ENCODE measurements around the gene TCHP.
A peak's percentile ranks its signal among the peaks of the same experiment; 100 is the strongest.

TCHP gene

GRCh38 chr12:109880043-109880931 lies 19.8 kb upstream of the TCHP start, which contains the start of gene GLTP:
Gene GLTP, minus strand, starts transcription at chr12:109880541. Its CDS starts 167 bp downstream, at chr12:109880374.
- peak; percentile 14; the same call in 1 of the 2 replicates for TF ChIP-seq CTCF (IDR thresholded peaks at IDR 0.05; ENCODE audit: low read depth, low read length)

DNA sequence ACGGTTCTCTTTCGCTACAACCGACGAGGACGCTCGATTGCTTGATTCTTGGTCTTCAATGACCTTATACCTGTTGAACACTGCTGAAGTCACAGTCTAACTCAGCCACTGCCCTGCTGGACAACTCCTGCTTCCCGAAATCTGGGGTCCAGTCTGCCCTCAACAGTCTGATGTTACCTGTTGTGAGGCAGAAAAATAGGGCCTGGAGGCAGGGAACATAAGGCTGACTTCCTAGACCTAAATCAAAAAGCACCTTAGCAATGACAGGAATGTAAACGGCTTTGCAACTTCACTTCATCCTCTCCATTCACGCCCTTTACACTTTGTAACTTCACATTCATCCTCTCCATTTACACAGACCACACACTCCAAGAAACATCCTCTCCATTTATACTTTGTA lies 19.1 kb upstream of the TCHP start:
- no peak for TF ChIP-seq CTCF (IDR thresholded peaks at IDR 0.05; ENCODE audit: low read depth, low read length)
- no peak for DNase-seq (ENCODE audit: extremely low read depth, low read depth)

More at GRCh38 chr12:109880043-109880931, 19.8 kb upstream of the TCHP start, which contains the start of gene GLTP:
- DNase-seq (ENCODE audit: extremely low read depth, low read depth), result peak; percentile 41

- TF ChIP-seq CTCF (IDR thresholded peaks at IDR 0.05; ENCODE audit: low read depth, low read length), result no peak
- DNase-seq (ENCODE audit: extremely low read depth, low read depth), result no peak
These were observed 18.3 kb upstream of the TCHP start for GRCh38 chr12:109881752-109882151.

DNA sequence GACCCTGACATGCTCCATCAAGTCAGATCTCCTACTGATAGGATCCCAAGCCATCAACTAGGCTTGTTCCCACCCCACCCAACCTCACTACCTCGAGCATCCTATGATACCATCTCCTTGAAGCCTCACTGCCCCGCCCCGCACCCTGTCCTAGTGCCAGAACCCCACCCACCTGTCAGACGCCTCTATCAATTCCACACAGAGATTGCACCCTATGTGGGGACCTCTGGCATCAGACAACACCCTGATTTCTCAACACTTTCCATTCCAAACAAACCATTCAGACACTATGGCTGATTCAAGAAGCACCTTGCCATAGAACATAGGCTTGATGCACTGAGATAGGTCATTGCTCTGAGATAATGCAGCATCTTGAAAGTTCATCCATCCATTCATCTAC lies 16.6 kb upstream of the TCHP start:
- TF ChIP-seq CTCF (IDR thresholded peaks at IDR 0.05; ENCODE audit: low read depth, low read length), result no peak

GRCh38 chr12:109885616-109886015 lies 14.5 kb upstream of the TCHP start:
- no peak for DNase-seq (ENCODE audit: extremely low read depth, low read depth)
- no peak for TF ChIP-seq CTCF (IDR thresholded peaks at IDR 0.05; ENCODE audit: low read depth, low read length)

More for the DNA sequence above, 16.6 kb upstream of the TCHP start:
- DNase-seq (ENCODE audit: extremely low read depth, low read depth), result no peak

GRCh38 chr12:109888179-109889020 lies 11.7 kb upstream of the TCHP start:
- no peak for TF ChIP-seq CTCF (IDR thresholded peaks at IDR 0.05; ENCODE audit: low read depth, low read length)
- peak; percentile 69 for DNase-seq (ENCODE audit: extremely low read depth, low read depth)
